ENCODE measurements around the gene MATR3. TPM values are rescaled to one million over a fixed set of nuclear protein-coding genes. Genes with fewer than 3 reads are reported as not detected.
A peak's percentile ranks its signal among the peaks of the same experiment; 100 is the strongest.
"Not testable (repeated sequence)": the region's sequence is repeated elsewhere in the genome, so short reads cannot be mapped to it uniquely, and the experiment has no call there.

MATR3 gene
- total and polyA plus RNA-seq, 4 donors: 433 to 752 (median 561) TPM

DNA sequence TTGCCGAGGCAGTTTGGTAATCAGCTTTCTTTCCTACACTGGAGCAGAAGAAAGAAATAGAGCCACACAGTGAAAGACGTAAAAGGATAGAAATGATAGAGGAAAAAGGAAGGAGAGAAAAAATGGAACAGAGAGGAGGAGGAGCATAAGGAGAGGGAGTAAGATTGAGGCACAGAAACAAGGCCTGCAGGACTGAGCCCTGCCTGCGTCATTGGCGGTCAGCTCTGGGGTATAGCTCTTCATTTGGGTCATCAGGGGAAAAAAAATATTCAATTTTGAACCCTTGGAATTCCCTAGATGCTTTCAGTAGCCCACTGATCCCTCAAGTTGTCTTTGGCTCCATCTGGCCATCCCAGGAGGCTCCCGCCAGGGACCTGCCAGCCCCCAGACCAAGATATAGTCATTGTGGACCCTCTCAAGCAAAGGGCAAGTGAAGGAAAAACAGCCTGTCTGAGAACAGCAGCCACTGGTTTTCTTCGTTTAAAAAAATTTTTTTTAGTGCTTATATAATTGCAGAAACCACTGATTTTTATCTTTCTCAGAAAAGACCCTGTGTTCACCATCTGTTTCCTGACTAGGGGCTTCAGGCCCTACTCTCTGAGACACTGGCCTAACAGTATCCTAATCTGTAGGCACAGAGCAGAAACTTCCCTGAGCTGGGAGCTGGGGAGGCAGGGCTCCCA, 31.3 kb upstream of the MATR3 start:
- Histone ChIP-seq H3K27me3 (ENCODE audit: control insufficient read depth, insufficient read depth, low read length) (no peaks in the 10 kb centered on the region), H3K36me3 (ENCODE audit: control insufficient read depth, insufficient read depth, low read length) (no peaks in the 10 kb centered on the region), H3K4me3 (ENCODE audit: low read depth, low read length) (no peak overlapping the region), H3K27ac (ENCODE audit: low read depth, low read length) (peak overlapping the region; percentile 62), H3K9me3 (ENCODE audit: control insufficient read depth, insufficient read depth, low read length) (no peaks in the 10 kb centered on the region), H3K4me1 (ENCODE audit: control insufficient read depth, insufficient read depth, low read length) (peaks cover 12% of the 10 kb centered on the region)
- WGBS (ENCODE audit: insufficient coverage): 73% methylated on average over 5 of the region's 6 CpGs
- peak in 1 of 6 donors; percentile 7 for DNase-seq (ENCODE audit: low read depth in 4 of 6, low spot score in 6 of 6)

DNA sequence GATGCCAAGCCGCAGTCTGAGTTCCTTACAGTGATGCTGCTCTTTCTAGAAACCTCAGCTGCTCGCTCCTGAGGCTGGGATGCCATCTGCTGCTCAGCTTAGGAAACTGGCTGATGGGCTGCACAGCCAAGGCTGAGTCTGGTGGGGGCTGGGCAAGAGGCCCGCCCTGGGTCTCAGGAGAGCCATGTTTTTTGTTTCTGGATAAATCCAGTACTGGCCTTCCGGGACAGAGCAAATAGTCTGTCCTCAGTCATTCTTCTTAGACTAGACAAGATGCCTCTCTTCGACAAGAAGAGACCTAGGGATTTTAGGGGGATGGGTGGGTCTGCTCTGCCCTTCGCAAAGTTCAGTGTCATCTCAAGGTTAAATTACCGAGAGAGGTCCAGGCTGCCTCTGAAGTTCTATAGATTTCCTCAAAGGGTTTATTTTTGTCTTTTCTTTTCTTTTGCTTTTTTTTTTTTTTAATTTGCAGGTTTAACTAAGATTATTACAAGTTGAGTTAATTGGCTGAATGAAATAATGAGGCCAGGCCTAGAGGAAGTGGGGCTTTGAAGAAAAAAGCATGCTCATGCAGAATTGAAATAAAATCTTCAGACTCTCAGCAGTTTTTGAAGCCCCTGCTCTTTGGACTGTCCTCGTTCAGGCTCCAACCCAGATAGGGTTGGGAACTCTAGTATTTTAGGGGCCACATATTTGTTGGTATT, 30.6 kb upstream of the MATR3 start:
- no peaks in the 10 kb centered on the region for H3K9me3 ChIP-seq (ENCODE audit: control insufficient read depth, insufficient read depth, low read length)
- no peaks in the 10 kb centered on the region for H3K36me3 ChIP-seq (ENCODE audit: control insufficient read depth, insufficient read depth, low read length)
- 26% methylated on average over 4 of the region's 8 CpGs for WGBS (ENCODE audit: insufficient coverage)
- H3K27ac ChIP-seq (ENCODE audit: low read depth, low read length): peak overlapping the region; percentile 62
- H3K27me3 ChIP-seq (ENCODE audit: control insufficient read depth, insufficient read depth, low read length): no peaks in the 10 kb centered on the region
- no peak overlapping the region for H3K4me3 ChIP-seq (ENCODE audit: low read depth, low read length)
- peak; percentile 74 to 98 (median 84) for DNase-seq (ENCODE audit: low read depth in 4 of 6, low spot score in 6 of 6)
- H3K4me1 ChIP-seq (ENCODE audit: control insufficient read depth, insufficient read depth, low read length): peaks cover 12% of the 10 kb centered on the region

DNA sequence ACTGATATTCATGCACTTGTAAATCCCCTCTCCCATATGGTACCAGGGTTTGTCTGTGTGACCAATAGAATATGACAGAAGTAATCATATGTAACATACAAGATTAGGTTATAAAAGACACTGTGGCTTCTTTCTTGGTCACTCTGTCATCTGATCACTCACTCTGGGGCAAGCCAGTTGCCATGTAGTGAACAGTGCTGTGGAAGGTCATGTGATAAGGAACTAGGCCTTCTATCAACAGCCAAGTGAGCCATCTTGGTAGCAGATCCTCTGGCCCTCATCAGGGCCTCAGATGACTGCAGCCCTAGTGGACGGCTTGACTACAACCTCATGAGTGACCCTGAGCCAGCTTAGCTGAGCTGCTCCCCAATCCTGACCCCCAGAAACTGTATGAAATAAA, 30.0 kb upstream of the MATR3 start:
- Histone ChIP-seq H3K27me3 (ENCODE audit: control insufficient read depth, insufficient read depth, low read length) (no peaks in the 10 kb centered on the region), H3K27ac (ENCODE audit: low read depth, low read length) (no peak overlapping the region), H3K36me3 (ENCODE audit: control insufficient read depth, insufficient read depth, low read length) (no peaks in the 10 kb centered on the region), H3K4me3 (ENCODE audit: low read depth, low read length) (no peak overlapping the region), H3K4me1 (ENCODE audit: control insufficient read depth, insufficient read depth, low read length) (peaks cover 12% of the 10 kb centered on the region), H3K9me3 (ENCODE audit: control insufficient read depth, insufficient read depth, low read length) (no peaks in the 10 kb centered on the region)
- no peak for DNase-seq (ENCODE audit: low read depth in 4 of 6, low spot score in 6 of 6)
- WGBS (ENCODE audit: insufficient coverage): no CpG with 5 or more reads among the region's 1 CpG

DNA sequence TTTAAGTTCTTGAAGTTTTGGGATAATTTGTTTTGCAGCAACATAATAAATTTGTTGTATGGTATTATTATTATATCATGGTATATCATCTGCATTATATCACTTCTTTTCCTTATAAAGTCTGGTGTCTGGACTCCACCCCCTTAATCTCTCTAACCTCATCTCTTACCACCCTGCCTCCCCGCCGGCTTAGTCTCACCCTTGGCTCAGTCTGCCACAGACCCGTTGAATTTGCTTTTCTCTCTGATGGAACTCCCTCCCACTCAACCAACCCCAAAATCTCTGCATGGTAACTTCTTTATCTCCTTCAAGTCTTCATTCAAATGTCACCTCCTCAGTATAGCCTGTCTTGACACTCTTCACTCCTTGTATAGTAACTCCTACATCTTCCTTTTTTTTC, 29.6 kb upstream of the MATR3 start:
- H3K27ac ChIP-seq (ENCODE audit: low read depth, low read length): no peak overlapping the region
- no peak for DNase-seq (ENCODE audit: low read depth in 4 of 6, low spot score in 6 of 6)
- peaks cover 13% of the 10 kb centered on the region for H3K4me1 ChIP-seq (ENCODE audit: control insufficient read depth, insufficient read depth, low read length)
- H3K27me3 ChIP-seq (ENCODE audit: control insufficient read depth, insufficient read depth, low read length): no peaks in the 10 kb centered on the region
- no peaks in the 10 kb centered on the region for H3K9me3 ChIP-seq (ENCODE audit: control insufficient read depth, insufficient read depth, low read length)
- no peaks in the 10 kb centered on the region for H3K36me3 ChIP-seq (ENCODE audit: control insufficient read depth, insufficient read depth, low read length)
- no peak overlapping the region for H3K4me3 ChIP-seq (ENCODE audit: low read depth, low read length)
- WGBS (ENCODE audit: insufficient coverage): 96% methylated on average over 3 of the region's 3 CpGs

DNA sequence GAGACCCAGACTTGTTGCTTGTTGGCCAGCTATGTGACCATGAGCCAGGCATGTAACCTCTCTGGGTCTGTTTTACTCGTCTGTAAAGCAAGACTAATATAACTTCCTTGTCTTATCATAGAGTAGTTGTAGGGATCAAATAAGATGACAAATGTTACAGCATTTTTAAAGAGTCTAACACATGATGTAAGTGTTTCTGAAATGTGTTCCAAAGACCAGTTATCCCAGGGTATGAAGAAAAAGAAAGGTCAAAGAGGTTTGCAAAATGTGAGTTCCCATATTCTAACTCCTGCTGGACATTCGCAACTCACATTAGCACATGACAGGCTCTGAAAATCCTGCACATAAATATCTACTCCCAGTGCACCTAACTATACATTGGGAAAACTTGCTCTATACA, 28.5 kb upstream of the MATR3 start:
- no peak for DNase-seq (ENCODE audit: low read depth in 4 of 6, low spot score in 6 of 6)

DNA sequence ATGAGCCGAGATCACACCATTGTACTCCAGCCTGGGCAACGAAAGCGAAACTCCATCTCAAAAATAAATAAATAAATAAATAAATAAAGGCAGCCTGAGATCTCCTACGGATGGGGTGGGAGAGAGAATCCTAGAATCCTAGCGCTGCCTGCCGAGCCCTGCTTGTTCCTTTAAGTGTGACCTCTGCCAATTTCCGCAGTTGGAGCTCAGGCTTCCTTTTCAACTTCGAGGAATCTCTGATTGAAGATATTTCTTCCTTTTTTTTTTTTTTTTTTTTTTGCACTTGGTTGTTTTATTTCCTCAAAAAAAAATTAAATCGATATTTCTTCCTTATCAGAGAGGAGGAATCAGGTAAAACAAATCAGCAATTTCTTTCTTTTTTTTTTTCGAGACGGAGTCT, 27.3 kb upstream of the MATR3 start:
- Histone ChIP-seq H3K27me3 (ENCODE audit: control insufficient read depth, insufficient read depth, low read length) (no peaks in the 10 kb centered on the region), H3K4me3 (ENCODE audit: low read depth, low read length) (no peak overlapping the region), H3K27ac (ENCODE audit: low read depth, low read length) (no peak overlapping the region), H3K4me1 (ENCODE audit: control insufficient read depth, insufficient read depth, low read length) (peaks cover 16% of the 10 kb centered on the region), H3K9me3 (ENCODE audit: control insufficient read depth, insufficient read depth, low read length) (no peaks in the 10 kb centered on the region), H3K36me3 (ENCODE audit: control insufficient read depth, insufficient read depth, low read length) (no peaks in the 10 kb centered on the region)
- DNase-seq (ENCODE audit: low read depth in 4 of 6, low spot score in 6 of 6): no peak
- WGBS (ENCODE audit: insufficient coverage): 100% methylated on average over 1 of the region's 11 CpGs

More for the DNA sequence above, 28.5 kb upstream of the MATR3 start:
- H3K27me3 ChIP-seq (ENCODE audit: control insufficient read depth, insufficient read depth, low read length): no peaks in the 10 kb centered on the region
- no peaks in the 10 kb centered on the region for H3K9me3 ChIP-seq (ENCODE audit: control insufficient read depth, insufficient read depth, low read length)
- no CpG with 5 or more reads among the region's 2 CpGs for WGBS (ENCODE audit: insufficient coverage)
- H3K36me3 ChIP-seq (ENCODE audit: control insufficient read depth, insufficient read depth, low read length): no peaks in the 10 kb centered on the region
- H3K27ac ChIP-seq (ENCODE audit: low read depth, low read length): no peak overlapping the region
- H3K4me3 ChIP-seq (ENCODE audit: low read depth, low read length): no peak overlapping the region
- peaks cover 16% of the 10 kb centered on the region for H3K4me1 ChIP-seq (ENCODE audit: control insufficient read depth, insufficient read depth, low read length)

DNA sequence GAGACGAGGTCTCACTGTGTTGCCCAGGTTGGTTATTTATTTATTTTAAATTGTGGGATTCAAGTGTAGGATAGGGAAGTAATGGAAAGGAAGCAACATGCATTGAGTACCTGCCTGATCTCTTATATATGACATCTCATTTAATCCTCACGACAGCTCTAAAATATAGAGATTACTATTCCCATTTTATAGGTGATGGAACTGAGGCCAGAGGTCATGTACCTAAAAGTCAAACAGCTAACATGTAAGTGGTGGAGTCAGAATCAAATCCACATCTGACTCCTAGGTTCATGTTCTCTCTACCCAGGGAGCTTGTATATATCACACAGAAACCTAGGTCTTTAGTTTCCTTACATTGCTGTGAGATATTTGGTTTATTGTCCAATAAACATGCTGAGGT, 26.1 kb upstream of the MATR3 start:
- H3K27ac ChIP-seq (ENCODE audit: low read depth, low read length): no peak overlapping the region
- no peaks in the 10 kb centered on the region for H3K27me3 ChIP-seq (ENCODE audit: control insufficient read depth, insufficient read depth, low read length)
- H3K36me3 ChIP-seq (ENCODE audit: control insufficient read depth, insufficient read depth, low read length): no peaks in the 10 kb centered on the region
- DNase-seq (ENCODE audit: low read depth in 4 of 6, low spot score in 6 of 6): no peak
- no peaks in the 10 kb centered on the region for H3K9me3 ChIP-seq (ENCODE audit: control insufficient read depth, insufficient read depth, low read length)
- no peak overlapping the region for H3K4me3 ChIP-seq (ENCODE audit: low read depth, low read length)
- no CpG with 5 or more reads among the region's 2 CpGs for WGBS (ENCODE audit: insufficient coverage)
- H3K4me1 ChIP-seq (ENCODE audit: control insufficient read depth, insufficient read depth, low read length): peaks cover 9% of the 10 kb centered on the region

DNA sequence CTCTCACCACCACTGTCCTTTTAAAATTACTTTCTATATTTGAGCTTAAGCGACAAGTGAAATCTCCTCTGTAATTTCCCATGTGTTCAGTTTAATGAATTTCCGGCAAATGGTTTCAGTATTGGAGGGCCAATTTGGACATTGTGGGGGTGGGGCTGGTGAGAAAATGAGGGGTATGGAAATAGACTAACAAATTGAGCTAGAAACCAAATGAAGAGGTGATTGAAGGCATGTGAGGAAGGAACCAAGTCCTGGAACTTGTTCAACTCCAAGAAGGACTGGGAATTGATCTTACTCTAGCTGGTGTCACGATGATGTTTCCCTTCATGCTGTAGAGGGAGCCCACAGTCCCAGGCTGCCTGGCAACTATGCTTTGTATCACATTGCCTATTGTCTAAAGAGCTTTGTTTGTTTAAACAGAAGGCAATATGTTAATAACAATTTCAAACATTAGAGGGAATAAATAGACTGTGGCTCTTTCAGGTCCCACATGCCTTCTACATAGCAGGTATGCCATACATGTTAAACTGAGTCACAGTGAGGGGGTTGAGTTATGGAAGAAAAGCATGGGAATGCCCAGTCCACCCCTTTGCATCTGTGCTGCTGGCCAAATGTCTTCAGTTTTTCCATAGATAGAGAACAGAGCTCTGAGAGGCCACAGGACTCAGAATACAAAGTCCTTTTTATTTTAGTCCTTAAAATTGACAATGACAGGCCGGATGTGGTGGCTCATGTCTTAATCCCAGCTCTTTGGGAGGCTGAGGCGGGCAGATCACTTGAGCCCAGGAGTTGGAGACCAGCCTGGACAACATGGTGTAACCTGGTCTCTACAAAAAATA, 25.0 kb upstream of the MATR3 start:
- no peaks in the 10 kb centered on the region for H3K27me3 ChIP-seq (ENCODE audit: control insufficient read depth, insufficient read depth, low read length)
- H3K9me3 ChIP-seq (ENCODE audit: control insufficient read depth, insufficient read depth, low read length): no peaks in the 10 kb centered on the region
- WGBS (ENCODE audit: insufficient coverage): 69% methylated on average over 3 of the region's 5 CpGs
- no peaks in the 10 kb centered on the region for H3K36me3 ChIP-seq (ENCODE audit: control insufficient read depth, insufficient read depth, low read length)
- DNase-seq (ENCODE audit: low read depth in 4 of 6, low spot score in 6 of 6): peak in 2 of 6 donors; percentile 16 to 61
- no peak overlapping the region for H3K4me3 ChIP-seq (ENCODE audit: low read depth, low read length)
- H3K4me1 ChIP-seq (ENCODE audit: control insufficient read depth, insufficient read depth, low read length): peaks cover 13% of the 10 kb centered on the region
- H3K27ac ChIP-seq (ENCODE audit: low read depth, low read length): peak overlapping the region; percentile 0

DNA sequence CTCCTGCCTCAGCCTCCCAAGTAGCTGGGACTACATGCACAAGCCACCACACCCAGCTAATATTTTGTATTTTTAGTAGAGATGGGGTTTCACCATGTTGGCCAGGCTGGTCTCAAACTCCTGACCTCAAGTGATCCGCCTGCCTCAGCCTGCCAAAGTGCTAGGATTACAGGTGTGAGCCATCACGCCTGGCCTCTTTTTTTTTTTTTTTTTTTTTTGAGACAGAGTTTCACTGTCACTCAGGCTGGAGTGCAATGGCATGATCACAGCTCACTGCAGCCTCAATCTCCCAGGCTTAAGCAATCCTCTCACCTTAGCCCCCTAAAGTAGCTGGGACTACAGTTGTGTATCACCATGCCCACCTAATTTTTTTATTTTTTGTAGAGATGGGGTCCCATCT, 22.8 kb upstream of the MATR3 start:
- H3K9me3 ChIP-seq (ENCODE audit: control insufficient read depth, insufficient read depth, low read length); H3K4me3 ChIP-seq (ENCODE audit: low read depth, low read length); H3K36me3 ChIP-seq (ENCODE audit: control insufficient read depth, insufficient read depth, low read length); H3K27ac ChIP-seq (ENCODE audit: low read depth, low read length); DNase-seq (ENCODE audit: low read depth in 4 of 6, low spot score in 6 of 6); H3K27me3 ChIP-seq (ENCODE audit: control insufficient read depth, insufficient read depth, low read length): not testable (repeated sequence)
- H3K4me1 ChIP-seq (ENCODE audit: control insufficient read depth, insufficient read depth, low read length): peaks cover 27% of the 10 kb centered on the region
- WGBS (ENCODE audit: insufficient coverage): 94% methylated on average over 2 of the region's 2 CpGs
